ENCODE measurements around the gene DLGAP1. TPM values are rescaled to one million over a fixed set of nuclear protein-coding genes. Genes with fewer than 3 reads are reported as not detected.

The DLGAP1 gene
- total and polyA plus RNA-seq, 2 experiments from 2014 or later: 17.0 to 48.5 TPM

DNA sequence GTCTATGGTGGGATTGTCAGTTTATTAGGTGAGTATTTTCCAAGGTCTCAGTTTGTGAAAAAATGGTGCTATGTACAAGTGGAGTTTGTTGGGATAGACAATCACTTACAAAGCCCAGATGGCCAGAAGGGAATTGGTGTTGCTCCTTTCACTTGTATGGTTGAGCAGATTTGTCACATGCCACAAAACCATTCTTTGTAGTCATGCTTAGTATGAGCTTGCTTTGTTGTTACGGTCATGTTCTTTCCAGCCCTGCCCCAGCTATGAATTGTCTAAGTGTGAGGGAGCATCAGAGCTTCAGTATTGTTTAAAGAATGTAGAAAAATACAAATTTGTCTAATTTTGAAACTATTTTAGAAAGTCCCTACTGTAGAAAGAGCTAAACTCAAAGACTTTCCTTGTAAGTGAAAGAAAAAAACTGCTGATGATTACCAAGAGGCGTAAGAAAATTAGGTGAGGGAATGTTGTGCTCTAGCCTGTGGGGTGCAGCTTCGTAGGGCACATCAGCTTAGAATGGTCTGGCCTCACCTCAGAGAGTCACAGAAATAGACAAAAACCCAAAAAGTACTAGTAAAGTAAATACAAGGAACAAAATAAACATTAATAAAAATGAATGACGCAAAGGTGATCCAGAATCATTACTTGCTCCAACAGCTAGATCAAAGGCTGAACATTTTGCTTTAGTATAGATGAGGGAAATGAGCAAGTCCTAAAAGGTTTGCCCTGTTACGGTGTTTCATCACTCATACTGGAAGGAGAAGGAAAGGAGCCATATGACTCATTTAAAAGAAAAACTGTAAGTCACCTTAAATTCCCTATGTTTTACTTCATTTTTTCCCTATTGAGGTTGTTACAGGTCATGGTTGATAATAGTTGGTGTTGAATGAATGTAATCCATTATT is 995.9 kb downstream of the DLGAP1 start:
- Histone ChIP-seq H2AFZ (no peak overlapping the region), H3K36me3 (ENCODE audit: insufficient read depth) (peaks cover 19% of the 10 kb centered on the region; the same call in 1 of the 2 replicates)
- peak overlapping the region; percentile 46 for H3K4me3 Mint-ChIP-seq

More for the DNA sequence above, 995.9 kb downstream of the DLGAP1 start:
- peaks cover 7% of the 10 kb centered on the region for H3F3A ChIP-seq (replicated peaks; ENCODE audit: low read depth)
- H3K27ac Mint-ChIP-seq: peak overlapping the region; percentile 95
- H3K4me2 ChIP-seq: peak overlapping the region; percentile 56; the same call in 1 of the 2 replicates
- H3K4me3 ChIP-seq: no peak overlapping the region
- H3K9me3 Mint-ChIP-seq: no peaks in the 10 kb centered on the region; the same call in 2 of the 3 replicates
- no peaks in the 10 kb centered on the region for H3K9me2 ChIP-seq (ENCODE audit: insufficient read depth)
- no peaks in the 10 kb centered on the region for H4K20me1 ChIP-seq (replicated peaks; ENCODE audit: insufficient read depth)
- DNase-seq (ENCODE audit: low spot score) (no peak), ATAC-seq (no peak)
- TF ChIP-seq ZNF114 (CRISPR knock-in tag; IDR thresholded peaks at IDR 0.05): no peak
- no peak for TF ChIP-seq EZH2 (IDR thresholded peaks at IDR 0.05; ENCODE audit: low read depth, unreplicated experiment)
- TF ChIP-seq, protein P1, sequence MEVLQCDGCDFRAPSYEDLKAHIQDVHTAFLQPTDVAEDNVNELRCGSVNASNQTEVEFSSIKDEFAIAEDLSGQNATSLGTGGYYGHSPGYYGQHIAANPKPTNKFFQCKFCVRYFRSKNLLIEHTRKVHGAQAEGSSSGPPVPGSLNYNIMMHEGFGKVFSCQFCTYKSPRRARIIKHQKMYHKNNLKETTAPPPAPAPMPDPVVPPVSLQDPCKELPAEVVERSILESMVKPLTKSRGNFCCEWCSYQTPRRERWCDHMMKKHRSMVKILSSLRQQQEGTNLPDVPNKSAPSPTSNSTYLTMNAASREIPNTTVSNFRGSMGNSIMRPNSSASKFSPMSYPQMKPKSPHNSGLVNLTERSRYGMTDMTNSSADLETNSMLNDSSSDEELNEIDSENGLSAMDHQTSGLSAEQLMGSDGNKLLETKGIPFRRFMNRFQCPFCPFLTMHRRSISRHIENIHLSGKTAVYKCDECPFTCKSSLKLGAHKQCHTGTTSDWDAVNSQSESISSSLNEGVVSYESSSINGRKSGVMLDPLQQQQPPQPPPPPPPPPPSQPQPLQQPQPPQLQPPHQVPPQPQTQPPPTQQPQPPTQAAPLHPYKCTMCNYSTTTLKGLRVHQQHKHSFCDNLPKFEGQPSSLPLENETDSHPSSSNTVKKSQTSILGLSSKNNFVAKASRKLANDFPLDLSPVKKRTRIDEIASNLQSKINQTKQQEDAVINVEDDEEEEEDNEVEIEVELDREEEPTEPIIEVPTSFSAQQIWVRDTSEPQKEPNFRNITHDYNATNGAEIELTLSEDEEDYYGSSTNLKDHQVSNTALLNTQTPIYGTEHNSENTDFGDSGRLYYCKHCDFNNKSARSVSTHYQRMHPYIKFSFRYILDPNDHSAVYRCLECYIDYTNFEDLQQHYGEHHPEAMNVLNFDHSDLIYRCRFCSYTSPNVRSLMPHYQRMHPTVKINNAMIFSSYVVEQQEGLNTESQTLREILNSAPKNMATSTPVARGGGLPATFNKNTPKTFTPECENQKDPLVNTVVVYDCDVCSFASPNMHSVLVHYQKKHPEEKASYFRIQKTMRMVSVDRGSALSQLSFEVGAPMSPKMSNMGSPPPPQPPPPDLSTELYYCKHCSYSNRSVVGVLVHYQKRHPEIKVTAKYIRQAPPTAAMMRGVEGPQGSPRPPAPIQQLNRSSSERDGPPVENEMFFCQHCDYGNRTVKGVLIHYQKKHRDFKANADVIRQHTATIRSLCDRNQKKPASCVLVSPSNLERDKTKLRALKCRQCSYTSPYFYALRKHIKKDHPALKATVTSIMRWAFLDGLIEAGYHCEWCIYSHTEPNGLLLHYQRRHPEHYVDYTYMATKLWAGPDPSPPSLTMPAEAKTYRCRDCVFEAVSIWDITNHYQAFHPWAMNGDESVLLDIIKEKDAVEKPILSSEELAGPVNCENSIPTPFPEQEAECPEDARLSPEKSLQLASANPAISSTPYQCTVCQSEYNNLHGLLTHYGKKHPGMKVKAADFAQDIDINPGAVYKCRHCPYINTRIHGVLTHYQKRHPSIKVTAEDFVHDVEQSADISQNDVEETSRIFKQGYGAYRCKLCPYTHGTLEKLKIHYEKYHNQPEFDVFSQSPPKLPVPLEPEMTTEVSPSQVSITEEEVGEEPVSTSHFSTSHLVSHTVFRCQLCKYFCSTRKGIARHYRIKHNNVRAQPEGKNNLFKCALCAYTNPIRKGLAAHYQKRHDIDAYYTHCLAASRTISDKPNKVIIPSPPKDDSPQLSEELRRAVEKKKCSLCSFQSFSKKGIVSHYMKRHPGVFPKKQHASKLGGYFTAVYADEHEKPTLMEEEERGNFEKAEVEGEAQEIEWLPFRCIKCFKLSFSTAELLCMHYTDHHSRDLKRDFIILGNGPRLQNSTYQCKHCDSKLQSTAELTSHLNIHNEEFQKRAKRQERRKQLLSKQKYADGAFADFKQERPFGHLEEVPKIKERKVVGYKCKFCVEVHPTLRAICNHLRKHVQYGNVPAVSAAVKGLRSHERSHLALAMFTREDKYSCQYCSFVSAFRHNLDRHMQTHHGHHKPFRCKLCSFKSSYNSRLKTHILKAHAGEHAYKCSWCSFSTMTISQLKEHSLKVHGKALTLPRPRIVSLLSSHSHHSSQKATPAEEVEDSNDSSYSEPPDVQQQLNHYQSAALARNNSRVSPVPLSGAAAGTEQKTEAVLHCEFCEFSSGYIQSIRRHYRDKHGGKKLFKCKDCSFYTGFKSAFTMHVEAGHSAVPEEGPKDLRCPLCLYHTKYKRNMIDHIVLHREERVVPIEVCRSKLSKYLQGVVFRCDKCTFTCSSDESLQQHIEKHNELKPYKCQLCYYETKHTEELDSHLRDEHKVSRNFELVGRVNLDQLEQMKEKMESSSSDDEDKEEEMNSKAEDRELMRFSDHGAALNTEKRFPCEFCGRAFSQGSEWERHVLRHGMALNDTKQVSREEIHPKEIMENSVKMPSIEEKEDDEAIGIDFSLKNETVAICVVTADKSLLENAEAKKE (CRISPR knock-in tag; IDR thresholded peaks at IDR 0.05): no peak
- H3K79me2 ChIP-seq (replicated peaks; ENCODE audit: insufficient read depth): peaks cover 48% of the 10 kb centered on the region
- H3K27ac ChIP-seq (ENCODE audit: low read depth): peak overlapping the region; percentile 85
- peaks cover 71% of the 10 kb centered on the region for H3K36me3 Mint-ChIP-seq (ENCODE audit: low read depth)
- H3K4me1 ChIP-seq (ENCODE audit: insufficient read depth): peaks cover 57% of the 10 kb centered on the region
- H3K4me1 Mint-ChIP-seq: peaks cover 72% of the 10 kb centered on the region
- peaks cover 15% of the 10 kb centered on the region for H3K27me3 Mint-ChIP-seq (ENCODE audit: insufficient read depth, low read depth, poor library complexity)
- no peaks in the 10 kb centered on the region for H3K27me3 ChIP-seq (ENCODE audit: insufficient read depth)

All from GM23338 (cell line).